Measurements from ENCODE around the gene INPP4B.
"Not testable (repeated sequence)": the region's sequence is repeated elsewhere in the genome, so short reads cannot be mapped to it uniquely, and the experiment has no call there.

INPP4B gene

GRCh38 chr4:142406499-142406835, 439.6 kb downstream of the INPP4B start:
- no peak for DNase-seq (ENCODE audit: low read depth, low spot score)
- H3K4me3 ChIP-seq (ENCODE audit: low read length): no peak overlapping the region

- DNase-seq (ENCODE audit: low read depth, low spot score): no peak
These were observed 440.2 kb downstream of the INPP4B start for GRCh38 chr4:142405695-142406498.

GRCh38 chr4:142405021-142405694, 440.9 kb downstream of the INPP4B start:
- DNase-seq (ENCODE audit: low read depth, low spot score): peak; percentile 11
- H3K4me3 ChIP-seq (ENCODE audit: low read length): no peak overlapping the region

More at GRCh38 chr4:142405695-142406498, 440.2 kb downstream of the INPP4B start:
- no peak overlapping the region for H3K4me3 ChIP-seq (ENCODE audit: low read length)

GRCh38 chr4:142404191-142404611, 441.9 kb downstream of the INPP4B start:
- DNase-seq (ENCODE audit: low read depth, low spot score): no peak
- H3K4me3 ChIP-seq (ENCODE audit: low read length): no peak overlapping the region

GRCh38 chr4:142402900-142403299, 443.2 kb downstream of the INPP4B start:
- no peak overlapping the region for H3K4me3 ChIP-seq (ENCODE audit: low read length)
- no peak for DNase-seq (ENCODE audit: low read depth, low spot score)

GRCh38 chr4:142402156-142402555, 443.9 kb downstream of the INPP4B start:
- H3K4me3 ChIP-seq (ENCODE audit: low read length): no peak overlapping the region
- no peak for DNase-seq (ENCODE audit: low read depth, low spot score)

- not testable (repeated sequence) for DNase-seq (ENCODE audit: low read depth, low spot score); H3K4me3 ChIP-seq (ENCODE audit: low read length)
These were observed 448.6 kb downstream of the INPP4B start for GRCh38 chr4:142397364-142397991.

- no peak overlapping the region for H3K4me3 ChIP-seq (ENCODE audit: low read length)
- no peak for DNase-seq (ENCODE audit: low read depth, low spot score)
These were observed 449.8 kb downstream of the INPP4B start for GRCh38 chr4:142396279-142396678.

- no peak for DNase-seq (ENCODE audit: low read depth, low spot score)
- no peak overlapping the region for H3K4me3 ChIP-seq (ENCODE audit: low read length)
These were observed 453.0 kb downstream of the INPP4B start for GRCh38 chr4:142393127-142393526.

- no peak for DNase-seq (ENCODE audit: low read depth, low spot score)
- H3K4me3 ChIP-seq (ENCODE audit: low read length): no peak overlapping the region
These were observed 459.2 kb downstream of the INPP4B start for GRCh38 chr4:142386856-142387255.

- H3K4me3 ChIP-seq (ENCODE audit: low read length): no peak overlapping the region
- DNase-seq (ENCODE audit: low read depth, low spot score): no peak
These were observed 459.7 kb downstream of the INPP4B start for GRCh38 chr4:142386449-142386848.

- no peak for DNase-seq (ENCODE audit: low read depth, low spot score)
- H3K4me3 ChIP-seq (ENCODE audit: low read length): no peak overlapping the region
These were observed 462.2 kb downstream of the INPP4B start for GRCh38 chr4:142383800-142384470.

GRCh38 chr4:142383354-142383753, 462.7 kb downstream of the INPP4B start:
- no peak for DNase-seq (ENCODE audit: low read depth, low spot score)
- no peak overlapping the region for H3K4me3 ChIP-seq (ENCODE audit: low read length)

GRCh38 chr4:142380052-142380602, 466.0 kb downstream of the INPP4B start:
- no peak for DNase-seq (ENCODE audit: low read depth, low spot score)
- H3K4me3 ChIP-seq (ENCODE audit: low read length): no peak overlapping the region

- DNase-seq (ENCODE audit: low read depth, low spot score): no peak
- H3K4me3 ChIP-seq (ENCODE audit: low read length): no peak overlapping the region
These were observed 466.6 kb downstream of the INPP4B start for GRCh38 chr4:142379277-142380051.

- H3K4me3 ChIP-seq (ENCODE audit: low read length): no peak overlapping the region
- DNase-seq (ENCODE audit: low read depth, low spot score): no peak
These were observed 467.9 kb downstream of the INPP4B start for GRCh38 chr4:142378179-142378578.

- no peak for DNase-seq (ENCODE audit: low read depth, low spot score)
- no peak overlapping the region for H3K4me3 ChIP-seq (ENCODE audit: low read length)
These were observed 468.6 kb downstream of the INPP4B start for GRCh38 chr4:142377342-142378091.

GRCh38 chr4:142376204-142376603, 469.9 kb downstream of the INPP4B start:
- H3K4me3 ChIP-seq (ENCODE audit: low read length): no peak overlapping the region
- no peak for DNase-seq (ENCODE audit: low read depth, low spot score)
